ENCODE results near the gene LNP1. TPM values are rescaled to one million over a fixed set of nuclear protein-coding genes. Genes with fewer than 3 reads are reported as not detected.

LNP1 gene
- total and polyA plus RNA-seq, 2 of the 8 experiments (the other 6 are each of a cell fraction or from before 2014, with no cell fraction given) = 6.6 to 8.7 TPM

DNA sequence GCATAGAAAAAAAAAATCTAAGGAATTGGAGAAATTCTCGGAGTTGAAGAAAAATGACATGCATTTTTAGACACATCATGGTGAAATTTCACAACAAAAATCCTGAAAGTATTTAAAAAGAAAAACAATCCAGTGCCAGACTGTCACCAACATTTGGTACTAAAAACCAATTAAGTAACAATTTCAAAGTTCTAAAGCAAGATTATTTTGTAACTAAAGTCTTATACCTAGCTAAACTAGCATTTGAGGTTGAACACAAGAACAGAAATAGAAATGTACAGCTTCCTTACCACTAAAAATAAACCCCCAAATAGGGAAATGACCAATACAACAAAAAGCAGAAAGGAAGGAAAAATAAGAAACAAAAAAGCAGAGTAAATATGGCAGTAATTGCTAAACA is 12.3 kb upstream of the LNP1 start:
- no peak overlapping the region for H3K23ac ChIP-seq (ENCODE audit: insufficient read length)
- H2BK20ac ChIP-seq (ENCODE audit: low read length) = no peak overlapping the region
- H3K36me3 ChIP-seq (ENCODE audit: control insufficient read depth in 2 of 4, insufficient read depth in 4 of 4, low read length in 3 of 4) = peaks cover 0 to 27% (median 9%) of the 10 kb centered on the region in 4 experiments; a peak in 7 of 8 replicates
- H4K91ac ChIP-seq (replicated peaks; ENCODE audit: insufficient read length, low read length) = no peak overlapping the region
- no peaks in the 10 kb centered on the region for H3K27me3 ChIP-seq (replicated peaks in 1 of 4; ENCODE audit: control insufficient read depth in 3 of 4, extremely low read depth in 1 of 4, insufficient read depth in 3 of 4, low read length in 3 of 4)
- H2AK5ac ChIP-seq (ENCODE audit: low read depth, low read length) = no peak overlapping the region
- no peak overlapping the region for H3K4me3 ChIP-seq (ENCODE audit: extremely low read depth in 1 of 4, insufficient read depth in 2 of 4, low read depth in 3 of 4, low read length in 4 of 4)
- CTCF ChIA-PET (ENCODE audit: partially characterized antibody) = no interaction called here
- no peak overlapping the region for H2BK5ac ChIP-seq (ENCODE audit: low read depth, low read length)
- no peak overlapping the region for H3K18ac ChIP-seq (ENCODE audit: extremely low read depth, low read length)
- peaks cover 3 to 65% of the 10 kb centered on the region in 2 experiments; a peak in 3 of 4 replicates for H3K79me2 ChIP-seq (ENCODE audit: control insufficient read depth in 1 of 2, insufficient read depth in 2 of 2, low read length in 2 of 2)
- DNase-seq (ENCODE audit: low read depth in 1 of 2, low spot score in 2 of 2) = no peak
- no peak overlapping the region for H2BK12ac ChIP-seq (ENCODE audit: low read depth, low read length)
- H2BK15ac ChIP-seq (ENCODE audit: low read length) = no peak overlapping the region
- no peak overlapping the region for H3K4me2 ChIP-seq (ENCODE audit: insufficient read depth in 1 of 2, low read depth in 2 of 2, low read length in 2 of 2)
- no peaks in the 10 kb centered on the region; the same call in 1 of the 2 replicates for H3K79me1 ChIP-seq (ENCODE audit: low read depth, low read length)
- H4K20me1 ChIP-seq (replicated peaks in 1 of 2; ENCODE audit: control insufficient read depth in 1 of 2, insufficient read depth in 2 of 2, low read length in 2 of 2) = peaks cover 2% of the 10 kb centered on the region in 2 experiments
- H3K4me1 ChIP-seq (replicated peaks in 1 of 4; ENCODE audit: control insufficient read depth in 3 of 4, insufficient read depth in 4 of 4, low read length in 3 of 4) = no peaks in the 10 kb centered on the region
- no peak overlapping the region for H3K27ac ChIP-seq (ENCODE audit: low read depth, low read length)
- no peaks in the 10 kb centered on the region for H3K9me3 ChIP-seq (ENCODE audit: insufficient read depth in 2 of 2, low read depth in 1 of 2, low read length in 1 of 2)
- no peak overlapping the region for H4K5ac ChIP-seq (ENCODE audit: insufficient read length, low read depth, low read length)
- H3K56ac ChIP-seq (replicated peaks; ENCODE audit: insufficient read length, low read depth, low read length) = no peak overlapping the region
- H3K4ac ChIP-seq (replicated peaks; ENCODE audit: insufficient read length, low read depth, low read length) = no peak overlapping the region
- no peak overlapping the region for H3K9ac ChIP-seq (replicated peaks in 1 of 4; ENCODE audit: extremely low read depth in 1 of 4, low read depth in 3 of 4, low read length in 3 of 4)
- no peaks in the 10 kb centered on the region for H3K23me2 ChIP-seq (ENCODE audit: low read depth, low read length)
- no peak overlapping the region for H2AFZ ChIP-seq (ENCODE audit: low read length)
- H2BK120ac ChIP-seq (replicated peaks; ENCODE audit: low read depth, low read length) = no peak overlapping the region
- no peak overlapping the region for H4K8ac ChIP-seq (ENCODE audit: extremely low read depth, insufficient read depth, low read length)
- 73% methylated on average over 1 of the region's 1 CpG; no CpG with 5 or more reads in 1 of the 2 experiments for WGBS, 2 experiments (ENCODE audit: extremely low coverage in 1 of 2, insufficient coverage in 1 of 2, insufficient read length in 1 of 2, insufficient replicate concordance in 2 of 2, low coverage in 1 of 2, low lambda C conversion rate in 2 of 2, missing lambda C conversion rate in 1 of 2)
- no peak overlapping the region for H3K14ac ChIP-seq (ENCODE audit: insufficient read length)
- FAIRE-seq = no peak
- POLR2A ChIA-PET (ENCODE audit: partially characterized antibody) = no interaction called here
- TF ChIP-seq SIRT6 (IDR thresholded peaks at IDR 0.05; ENCODE audit: low read length) (no peak), POLR2A (IDR thresholded peaks at IDR 0.05; ENCODE audit: control extremely low read depth in 1 of 2, low read depth in 2 of 2, low read length in 2 of 2) (no peak), RFX5 (IDR thresholded peaks at IDR 0.05; ENCODE audit: borderline replicate concordance, low read depth, low read length) (no peak), RBBP5 (IDR thresholded peaks at IDR 0.05; ENCODE audit: borderline replicate concordance, low read depth, low read length) (no peak), RAD21 (IDR thresholded peaks at IDR 0.05 in 1 of 2, conservative IDR thresholded peaks at IDR 0.05 in 1 of 2; ENCODE audit: low read depth in 2 of 2, low read length in 2 of 2) (no peak), MAX (IDR thresholded peaks at IDR 0.05) (no peak), SP2 (IDR thresholded peaks at IDR 0.05; ENCODE audit: low read length) (no peak), FOSL1 (IDR thresholded peaks at IDR 0.05; ENCODE audit: insufficient read depth, low read depth, low read length) (no peak), EGR1 (IDR thresholded peaks at IDR 0.05; ENCODE audit: borderline replicate concordance, low read depth, low read length) (no peak), SRF (IDR thresholded peaks at IDR 0.05; ENCODE audit: low read depth, low read length) (no peak), RNF2 (IDR thresholded peaks at IDR 0.05; ENCODE audit: borderline replicate concordance, low read depth, low read length, missing control alignments, poor library complexity, severe bottlenecking) (no peak), BCL11A (IDR thresholded peaks at IDR 0.05; ENCODE audit: low read depth in 2 of 2, low read length in 2 of 2) (no peak), KDM1A (IDR thresholded peaks at IDR 0.05; ENCODE audit: borderline replicate concordance, low read length) (no peak), EZH2 (IDR thresholded peaks at IDR 0.05; ENCODE audit: low read depth, low read length, severe bottlenecking) (no peak)
